WTC11 (cell line): ENCODE measurements around the gene HDAC7.

ENCODE experiments used
- CBFB ChIP-seq: sonication (generic); formaldehyde crosslinking; IDR thresholded peaks from 2 replicates; pipeline ENCODE4 v1.8.1; 2022; ENCODE audit warnings: mild to moderate bottlenecking, low read depth, missing genetic modification reagents
- ESRRA ChIP-seq: sonication (generic); formaldehyde crosslinking; IDR thresholded peaks from 2 replicates; pipeline ENCODE4 v1.8.1; 2022; ENCODE audit warnings: mild to moderate bottlenecking, missing genetic modification reagents, borderline replicate concordance
- JUN ChIP-seq: sonication (generic); formaldehyde crosslinking; IDR thresholded peaks from 2 replicates; pipeline ENCODE4 v1.8.0; 2023; ENCODE audit warnings: mild to moderate bottlenecking, missing genetic modification reagents
- NFATC4 ChIP-seq: fragments of 250-450 bp; sonication (Bioruptor Pico); IDR thresholded peaks from 2 replicates; pipeline ENCODE4 v1.9.0; 2021; ENCODE audit warnings: mild to moderate bottlenecking
- SMAD3 ChIP-seq: sonication (generic); formaldehyde crosslinking; IDR thresholded peaks from 2 replicates; pipeline ENCODE4 v1.8.0; 2022; ENCODE audit warnings: missing genetic modification reagents, mild to moderate bottlenecking, borderline replicate concordance
- SP1 ChIP-seq: sonication (generic); formaldehyde crosslinking; conservative IDR thresholded peaks from 2 replicates; pipeline ENCODE4 v1.8.1; 2022; ENCODE audit warnings: missing genetic modification reagents
- ZBTB21 ChIP-seq: sonication (generic); formaldehyde crosslinking; IDR thresholded peaks from 2 replicates; pipeline ENCODE4 v1.8.1; 2023; ENCODE audit warnings: mild to moderate bottlenecking, missing genetic modification reagents, borderline replicate concordance
- ZNF121 ChIP-seq: sonication (generic); formaldehyde crosslinking; IDR thresholded peaks from 2 replicates; pipeline ENCODE4 v1.8.0; 2023; ENCODE audit warnings: missing genetic modification reagents
- TF ChIP-seq, protein P1 (sequence below): fragments of 200-600 bp; IDR thresholded peaks from 2 replicates; pipeline ENCODE4 v1.8.0; 2022; ENCODE audit warnings: antibody characterized with exemption
- TF ChIP-seq, protein P2 (sequence below): sonication (generic); formaldehyde crosslinking; IDR thresholded peaks from 2 replicates; pipeline ENCODE4 v1.8.0; 2022; ENCODE audit warnings: mild to moderate bottlenecking, missing genetic modification reagents
- TF ChIP-seq, protein P3 (sequence below): sonication (generic); formaldehyde crosslinking; IDR thresholded peaks from 2 replicates; pipeline ENCODE4 v1.8.1; 2023; ENCODE audit warnings: mild to moderate bottlenecking, missing genetic modification reagents, moderate library complexity

DNA sequence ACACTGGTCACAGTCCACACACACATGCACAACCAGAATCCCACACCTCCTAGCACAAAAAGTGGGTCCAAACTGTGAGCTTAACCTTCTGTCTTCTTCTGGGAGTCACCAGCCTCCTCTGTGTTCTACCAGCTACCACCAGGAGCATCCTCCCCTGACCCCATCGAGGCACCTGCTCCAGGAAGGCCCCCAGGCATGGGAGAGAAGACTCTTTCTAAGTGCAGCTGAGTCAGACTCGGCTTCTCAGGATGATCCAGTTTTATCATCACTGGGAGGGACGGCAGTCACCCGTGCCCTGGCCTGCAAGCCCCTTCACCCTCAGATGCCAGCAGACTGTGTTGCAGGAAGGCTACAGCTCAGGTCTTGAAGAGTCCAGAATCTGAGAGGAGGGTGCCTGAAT is 86.6 kb downstream of the HDAC7 start:
- TF ChIP-seq ZBTB21 (CRISPR knock-in tag) (no peak), ZNF121 (no peak), NFATC4 (CRISPR knock-in tag) (no peak), SP1 (CRISPR knock-in tag) (no peak), JUN (CRISPR knock-in tag) (no peak), ESRRA (CRISPR knock-in tag) (no peak), SMAD3 (CRISPR knock-in tag) (no peak), CBFB (CRISPR knock-in tag) (no peak)
- TF ChIP-seq, protein P1, sequence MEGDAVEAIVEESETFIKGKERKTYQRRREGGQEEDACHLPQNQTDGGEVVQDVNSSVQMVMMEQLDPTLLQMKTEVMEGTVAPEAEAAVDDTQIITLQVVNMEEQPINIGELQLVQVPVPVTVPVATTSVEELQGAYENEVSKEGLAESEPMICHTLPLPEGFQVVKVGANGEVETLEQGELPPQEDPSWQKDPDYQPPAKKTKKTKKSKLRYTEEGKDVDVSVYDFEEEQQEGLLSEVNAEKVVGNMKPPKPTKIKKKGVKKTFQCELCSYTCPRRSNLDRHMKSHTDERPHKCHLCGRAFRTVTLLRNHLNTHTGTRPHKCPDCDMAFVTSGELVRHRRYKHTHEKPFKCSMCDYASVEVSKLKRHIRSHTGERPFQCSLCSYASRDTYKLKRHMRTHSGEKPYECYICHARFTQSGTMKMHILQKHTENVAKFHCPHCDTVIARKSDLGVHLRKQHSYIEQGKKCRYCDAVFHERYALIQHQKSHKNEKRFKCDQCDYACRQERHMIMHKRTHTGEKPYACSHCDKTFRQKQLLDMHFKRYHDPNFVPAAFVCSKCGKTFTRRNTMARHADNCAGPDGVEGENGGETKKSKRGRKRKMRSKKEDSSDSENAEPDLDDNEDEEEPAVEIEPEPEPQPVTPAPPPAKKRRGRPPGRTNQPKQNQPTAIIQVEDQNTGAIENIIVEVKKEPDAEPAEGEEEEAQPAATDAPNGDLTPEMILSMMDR = no peak
- TF ChIP-seq, protein P2, sequence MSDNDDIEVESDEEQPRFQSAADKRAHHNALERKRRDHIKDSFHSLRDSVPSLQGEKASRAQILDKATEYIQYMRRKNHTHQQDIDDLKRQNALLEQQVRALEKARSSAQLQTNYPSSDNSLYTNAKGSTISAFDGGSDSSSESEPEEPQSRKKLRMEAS (CRISPR knock-in tag) = no peak
- TF ChIP-seq, protein P3, sequence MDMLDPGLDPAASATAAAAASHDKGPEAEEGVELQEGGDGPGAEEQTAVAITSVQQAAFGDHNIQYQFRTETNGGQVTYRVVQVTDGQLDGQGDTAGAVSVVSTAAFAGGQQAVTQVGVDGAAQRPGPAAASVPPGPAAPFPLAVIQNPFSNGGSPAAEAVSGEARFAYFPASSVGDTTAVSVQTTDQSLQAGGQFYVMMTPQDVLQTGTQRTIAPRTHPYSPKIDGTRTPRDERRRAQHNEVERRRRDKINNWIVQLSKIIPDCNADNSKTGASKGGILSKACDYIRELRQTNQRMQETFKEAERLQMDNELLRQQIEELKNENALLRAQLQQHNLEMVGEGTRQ (CRISPR knock-in tag) = no peak
